Stimulated activated CD8-positive, alpha-beta memory T cell treated with anti-CD3 and anti-CD28 coated beads, Interleukin-12 subunit alpha, Interleukin-12 subunit beta, amount 100 ng/mL, for 24 hours (primary cell): ENCODE data around the gene NPAS3.

Source experiments
- DNase-seq: peaks from one replicate; pipeline ENCODE4 v3.0.0-alpha.2; 2020; ENCODE audit errors: extremely low read depth

The NPAS3 gene

DNA sequence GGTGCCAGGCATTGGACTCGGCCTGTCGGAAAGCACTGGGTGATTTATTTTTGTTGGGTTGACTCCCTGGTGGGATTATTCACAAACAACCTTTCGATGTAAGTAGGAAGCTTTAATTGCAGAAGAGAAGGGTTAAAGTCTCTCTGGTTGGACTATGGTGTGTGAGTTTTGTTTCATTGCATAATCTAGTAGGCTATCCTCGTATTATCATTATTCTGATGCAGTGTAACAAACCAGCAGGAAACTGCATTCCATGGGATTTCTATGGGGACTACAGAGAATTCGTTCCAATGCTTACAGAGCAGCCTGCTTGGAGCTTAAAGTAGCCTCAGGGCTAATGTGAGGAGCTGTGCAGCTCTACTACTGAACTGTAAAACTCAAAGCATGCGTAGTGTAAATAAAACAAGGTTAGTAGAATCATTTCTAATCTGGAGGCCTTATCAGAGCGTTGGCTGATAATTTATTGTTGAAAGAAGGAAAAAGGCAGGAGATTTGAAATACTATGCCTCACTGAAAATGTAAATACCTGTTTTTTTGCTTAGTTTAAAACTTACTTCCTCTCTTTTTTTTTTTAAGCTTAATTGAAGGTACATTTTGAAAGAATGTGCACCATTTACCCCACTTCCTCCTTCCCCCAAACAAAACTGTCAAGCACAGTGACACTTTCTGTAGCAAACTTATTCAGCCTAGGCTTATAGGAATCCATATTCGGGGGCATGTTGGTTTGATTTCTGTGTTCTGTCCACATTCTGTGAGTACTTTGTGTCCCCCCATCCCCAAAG, 226.7 kb downstream of the NPAS3 start:
- DNase-seq, result no peak

DNA sequence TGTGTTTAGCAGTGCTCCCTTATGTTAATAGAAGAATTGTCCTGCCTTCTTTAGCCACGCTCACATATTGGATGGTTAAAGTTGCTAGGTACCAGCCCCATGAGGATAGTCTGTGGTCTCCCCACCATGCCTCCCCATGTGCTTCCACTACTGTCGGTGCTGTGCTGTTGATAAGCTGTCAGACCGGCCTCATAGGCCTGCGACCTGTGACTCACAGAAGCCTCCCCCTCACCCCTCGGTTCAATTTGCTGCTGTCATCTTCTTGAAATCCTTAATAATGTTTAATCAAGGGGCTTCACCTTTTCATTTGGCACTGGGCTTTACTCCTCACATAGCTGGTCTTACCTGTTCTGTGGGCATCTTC, 227.2 kb downstream of the NPAS3 start:
- no peak for DNase-seq

DNA sequence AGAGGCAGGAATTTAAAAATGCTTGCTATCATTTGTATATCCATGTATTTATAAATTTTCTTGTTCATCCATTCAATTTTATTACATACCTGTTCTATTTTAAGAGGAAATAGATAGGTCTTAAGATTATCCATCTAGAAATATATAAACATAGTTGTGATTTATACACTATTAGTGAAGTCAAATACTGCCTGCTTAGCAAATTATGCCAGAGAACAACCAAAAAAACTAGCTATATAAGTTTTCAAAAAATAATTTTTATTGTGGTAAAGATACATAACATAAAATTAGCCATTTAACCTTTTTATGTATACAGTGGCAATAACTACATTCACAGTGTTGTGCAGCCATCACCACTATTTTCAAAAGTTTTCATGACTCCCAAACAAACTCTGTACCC, 237.3 kb downstream of the NPAS3 start:
- DNase-seq, result no peak

DNA sequence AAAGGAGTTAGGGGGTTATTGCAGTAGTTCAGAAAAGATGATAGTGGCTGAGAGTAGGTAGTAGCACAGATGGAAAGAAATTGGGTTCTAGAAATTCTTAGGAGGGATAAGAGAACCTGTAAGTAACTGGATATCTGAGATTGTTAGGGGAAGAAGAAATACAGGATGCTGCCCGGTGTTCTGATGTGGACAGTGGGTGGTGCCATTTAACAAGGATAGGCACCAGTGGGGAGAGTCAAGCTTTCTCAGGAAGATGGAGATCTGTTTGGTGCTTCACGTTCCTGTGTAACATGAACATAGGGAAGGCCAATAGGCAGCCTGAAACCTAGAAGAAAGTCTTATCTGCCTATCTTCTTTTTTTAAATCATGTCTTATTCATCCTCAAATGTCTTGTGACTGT, 245.9 kb downstream of the NPAS3 start:
- DNase-seq, result no peak

DNA sequence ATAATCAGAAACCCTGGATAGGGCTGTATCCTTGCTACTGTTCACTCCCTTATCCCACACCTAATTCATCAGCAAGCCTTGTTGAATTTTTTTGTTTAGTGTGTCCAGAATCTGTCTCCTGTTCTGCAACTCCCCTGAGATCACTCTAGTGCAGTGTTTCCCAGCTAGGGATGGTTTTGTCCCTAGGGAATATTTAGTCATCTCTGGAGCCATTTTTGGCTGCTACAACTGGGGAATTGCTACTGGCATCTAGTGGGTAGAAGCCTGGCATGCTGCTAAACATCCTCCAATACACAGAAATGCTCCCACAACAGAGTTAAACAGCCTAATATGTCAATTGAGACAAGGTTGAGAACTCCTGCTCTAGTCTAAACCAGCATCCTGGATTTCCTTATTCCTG, 248.0 kb downstream of the NPAS3 start:
- no peak for DNase-seq

DNA sequence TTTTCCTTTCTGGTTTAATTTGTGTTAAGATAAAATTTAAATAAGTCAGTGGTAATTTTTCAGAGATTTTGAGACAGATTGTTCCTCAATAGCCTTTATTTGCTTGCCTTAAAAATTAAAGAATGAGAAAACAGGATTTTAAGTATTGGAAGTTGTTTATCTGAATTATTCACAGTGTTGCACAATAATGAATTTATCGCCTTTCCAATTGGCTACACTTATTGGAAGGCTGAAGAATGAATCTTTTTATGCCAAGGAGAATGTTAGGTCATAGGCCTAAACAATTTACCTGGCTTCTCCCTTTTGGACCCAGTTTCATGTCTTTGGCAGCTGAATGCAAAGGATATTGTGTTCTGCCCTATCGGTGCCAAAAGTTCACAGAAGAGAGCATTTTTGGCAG, 250.2 kb downstream of the NPAS3 start:
- no peak for DNase-seq

DNA sequence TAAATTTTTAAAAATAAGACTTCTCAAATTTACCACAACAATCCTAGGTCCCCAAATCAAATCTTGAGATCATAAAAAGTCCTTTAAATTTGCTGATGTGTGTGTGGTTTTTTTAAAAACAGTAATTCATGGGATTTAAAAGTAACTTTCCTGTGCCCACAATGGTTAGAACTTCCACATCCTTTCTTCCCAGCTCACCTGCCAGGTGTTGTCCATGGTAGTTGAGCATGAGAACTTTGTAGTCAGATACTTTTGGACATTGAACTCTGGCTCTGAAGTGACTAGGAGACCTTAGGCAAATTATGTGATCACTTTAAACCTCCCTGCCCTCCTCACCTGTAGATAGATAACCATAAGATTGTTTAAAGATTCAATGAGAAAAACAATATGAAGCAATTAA, 253.2 kb downstream of the NPAS3 start:
- no peak for DNase-seq

DNA sequence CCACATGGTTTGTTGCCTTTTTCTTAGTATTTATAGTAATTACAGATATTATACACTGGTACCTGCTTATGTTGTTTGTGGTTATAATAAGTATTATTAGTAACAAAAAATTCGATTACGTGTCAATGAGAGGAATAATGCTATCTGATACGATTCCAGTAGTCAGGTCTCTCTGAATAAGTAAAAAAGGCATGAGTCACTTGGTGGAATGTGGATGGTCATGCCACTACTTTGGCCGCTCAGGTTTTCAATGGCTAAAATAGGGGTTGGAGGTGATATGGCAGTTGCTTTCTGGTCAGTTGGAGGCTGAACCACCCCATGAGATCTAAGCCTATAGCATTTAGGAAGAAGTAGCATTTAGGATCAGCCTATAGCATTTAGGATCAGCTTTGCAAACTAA, 255.9 kb downstream of the NPAS3 start:
- DNase-seq, result no peak

DNA sequence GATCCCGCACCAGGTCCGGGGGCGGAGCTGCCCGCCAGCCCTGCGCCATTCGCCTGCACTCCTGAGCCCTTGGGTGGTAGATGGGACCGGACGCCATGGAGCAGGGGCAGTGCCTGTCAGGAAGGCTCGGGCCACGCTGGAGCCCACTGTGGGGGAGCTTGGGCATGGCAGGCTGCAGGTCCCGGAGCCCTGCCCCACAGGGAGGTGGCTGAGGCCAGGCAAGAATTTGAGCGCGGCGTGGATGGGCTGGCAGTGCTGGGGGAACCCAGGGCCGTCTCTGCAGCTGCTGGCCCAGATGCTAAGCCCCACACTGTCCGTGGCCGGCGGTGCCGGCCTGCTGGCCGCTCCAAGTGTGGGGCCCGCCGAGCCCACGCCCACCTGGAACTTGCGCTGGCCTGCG, 260.0 kb downstream of the NPAS3 start:
- no peak for DNase-seq

DNA sequence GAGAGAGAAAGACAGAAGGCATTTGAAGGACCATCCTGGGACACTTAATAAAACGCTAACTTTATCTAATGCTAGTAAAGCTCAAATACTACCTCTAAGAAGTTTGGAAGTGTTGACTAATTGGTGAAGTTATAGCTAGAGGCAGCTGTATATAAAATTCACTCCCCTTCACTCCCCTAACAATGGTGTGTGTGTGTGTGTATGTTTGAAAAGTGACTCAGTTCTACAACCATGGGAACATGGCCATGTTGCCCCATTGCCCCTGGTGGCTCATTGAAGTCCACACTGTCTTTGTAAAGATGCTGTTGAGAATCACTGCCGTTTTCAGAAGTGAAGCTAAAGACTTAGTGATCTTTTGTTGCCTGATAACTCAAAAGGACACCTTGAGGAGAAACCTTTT, 262.4 kb downstream of the NPAS3 start:
- no peak for DNase-seq

DNA sequence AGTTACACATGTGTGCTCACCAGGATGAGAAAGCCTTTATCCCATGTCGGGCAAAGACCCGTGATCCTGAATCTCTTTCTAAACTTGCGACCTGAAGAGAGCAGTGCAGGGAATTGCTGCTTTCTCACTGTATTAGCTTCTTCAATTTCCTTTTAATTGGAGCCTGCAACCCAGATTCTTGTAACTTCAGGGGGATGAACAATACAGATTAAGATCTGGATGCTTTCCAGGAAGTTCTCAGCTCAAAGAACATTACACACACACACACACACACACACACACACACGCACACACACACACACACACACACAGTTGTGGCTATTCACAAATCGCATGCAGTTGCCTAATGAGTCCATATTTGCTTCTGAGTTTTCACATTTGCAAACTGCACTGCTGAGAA, 268.3 kb downstream of the NPAS3 start:
- DNase-seq, result no peak

DNA sequence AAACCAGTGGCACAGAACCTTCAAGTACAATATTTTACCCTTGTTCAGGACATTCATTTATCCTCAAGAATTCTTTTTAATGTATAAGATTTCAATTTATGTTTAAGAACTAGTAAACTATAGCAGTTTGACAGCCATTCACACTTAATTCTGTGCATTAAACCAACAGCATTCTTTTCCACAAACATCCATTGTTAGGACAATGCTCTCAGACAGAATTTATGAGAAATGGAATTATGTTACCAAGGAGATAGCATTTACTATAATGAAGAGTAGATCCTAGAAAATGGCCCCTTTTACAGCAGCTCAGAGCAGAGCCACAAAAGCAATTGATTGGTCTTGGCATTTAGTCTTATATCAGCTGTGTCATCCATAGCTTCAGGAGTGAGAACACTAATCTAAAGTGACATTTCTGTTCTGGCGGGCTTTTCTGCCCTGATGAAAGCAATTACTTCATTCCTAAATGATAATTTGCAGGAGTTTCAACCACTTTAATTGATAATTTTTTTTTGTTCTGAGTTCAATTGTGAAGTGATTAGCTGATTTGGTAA, 268.9 kb downstream of the NPAS3 start:
- no peak for DNase-seq

DNA sequence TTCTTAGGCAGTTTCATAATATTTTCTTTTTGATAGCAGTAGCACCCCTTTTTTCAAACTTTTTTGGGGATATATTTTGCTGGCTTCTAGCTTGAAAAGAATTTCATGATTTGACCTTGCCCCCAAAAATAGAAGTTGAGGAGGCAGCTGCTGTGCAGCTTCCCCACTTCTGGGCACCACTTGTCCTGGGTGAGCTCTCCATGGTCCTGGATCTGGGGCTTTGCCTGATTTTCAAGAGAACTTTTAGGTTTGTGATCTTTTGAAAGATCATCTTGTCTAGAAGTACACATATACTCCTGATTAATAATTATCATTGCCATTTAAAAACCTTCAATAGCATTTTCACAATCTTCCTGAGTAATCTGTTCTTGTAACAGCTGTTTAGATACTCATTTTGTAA, 271.6 kb downstream of the NPAS3 start:
- DNase-seq, result no peak

DNA sequence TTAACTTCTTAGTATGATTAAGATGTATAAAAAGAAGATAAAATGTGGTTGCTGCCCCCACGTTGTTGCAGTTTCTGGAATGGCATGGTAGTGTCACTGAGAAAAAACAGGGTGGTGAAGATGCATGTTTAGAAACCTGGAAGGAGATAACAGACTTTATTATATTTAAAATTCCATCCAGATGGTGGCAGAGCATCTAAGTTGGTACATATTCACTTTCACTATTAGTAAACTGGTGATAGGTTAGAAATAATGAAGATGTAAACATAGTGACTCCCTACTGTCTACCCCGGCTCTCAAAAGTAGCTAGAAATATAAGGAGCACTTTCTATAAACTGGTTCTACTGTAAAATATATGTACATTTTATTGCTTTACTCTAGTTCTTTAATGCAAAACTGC, 279.3 kb downstream of the NPAS3 start:
- no peak for DNase-seq

DNA sequence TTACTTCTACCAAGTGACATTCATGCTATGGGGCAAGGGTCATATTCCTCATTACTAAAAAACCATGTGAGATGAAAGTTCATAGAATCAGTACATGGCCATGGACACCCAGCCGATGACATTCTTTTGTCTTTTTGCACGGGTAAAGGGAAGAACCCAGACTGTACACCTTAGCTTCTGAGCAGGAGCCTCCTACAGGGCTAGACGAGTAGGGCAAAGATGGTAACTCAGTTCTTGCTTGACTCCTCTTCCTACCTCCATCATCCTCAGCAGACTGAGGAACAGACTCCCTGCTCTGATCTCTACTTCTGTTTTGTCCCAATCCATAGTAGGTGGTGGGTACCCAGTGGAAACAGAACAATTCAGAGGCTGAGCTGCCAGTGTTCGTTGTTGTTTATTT, 281.3 kb downstream of the NPAS3 start:
- no peak for DNase-seq

DNA sequence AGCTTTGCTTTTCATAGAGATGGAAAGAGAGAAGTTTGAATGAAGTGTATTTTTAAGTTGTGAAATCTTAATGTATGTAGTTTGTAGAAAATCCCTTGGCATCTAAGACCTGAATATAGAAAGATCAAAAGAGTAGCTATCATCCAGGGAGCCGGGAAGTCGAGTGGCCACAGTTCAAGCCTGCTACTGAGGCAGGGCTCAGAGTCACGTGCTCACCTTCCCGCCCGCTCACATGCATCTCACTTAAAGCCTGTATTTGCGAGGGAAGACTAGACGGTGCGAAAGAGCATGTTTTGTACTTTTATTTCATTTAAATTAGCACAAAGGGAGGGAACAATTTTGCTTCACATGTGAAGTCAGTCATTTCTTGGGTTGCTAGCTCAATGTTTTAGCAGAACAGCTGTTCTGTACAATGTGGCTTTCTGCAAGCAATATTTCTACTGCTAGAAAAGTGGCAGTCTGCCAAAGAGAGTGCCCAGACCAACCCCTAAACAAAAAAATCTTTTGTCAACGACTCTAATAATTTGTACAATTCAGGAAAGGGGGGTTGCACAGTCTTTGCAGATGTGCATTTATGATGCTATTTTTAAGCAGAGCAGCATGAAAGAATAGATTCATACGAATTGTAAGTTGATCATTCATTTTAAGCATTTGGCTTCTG, 290.7 kb downstream of the NPAS3 start:
- no peak for DNase-seq

DNA sequence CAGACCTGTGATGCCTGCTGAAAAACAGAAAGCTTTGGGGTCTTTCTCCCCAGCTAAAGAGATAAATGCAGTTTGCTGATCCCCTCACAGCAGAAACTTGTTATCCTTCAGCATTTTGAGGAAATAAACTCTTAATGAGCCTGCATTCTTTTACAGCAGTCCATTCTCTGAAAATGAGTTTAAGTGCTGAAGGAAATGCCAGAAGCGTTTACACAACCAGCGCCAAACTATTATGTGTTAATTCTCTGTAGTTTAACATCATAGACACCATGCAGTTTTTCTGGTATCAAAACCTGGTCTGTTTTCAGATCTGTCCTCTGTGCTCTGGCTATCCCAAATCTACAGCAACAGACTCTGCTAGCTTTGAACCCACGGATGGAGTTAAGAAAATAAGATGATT, 291.3 kb downstream of the NPAS3 start:
- DNase-seq, result no peak

DNA sequence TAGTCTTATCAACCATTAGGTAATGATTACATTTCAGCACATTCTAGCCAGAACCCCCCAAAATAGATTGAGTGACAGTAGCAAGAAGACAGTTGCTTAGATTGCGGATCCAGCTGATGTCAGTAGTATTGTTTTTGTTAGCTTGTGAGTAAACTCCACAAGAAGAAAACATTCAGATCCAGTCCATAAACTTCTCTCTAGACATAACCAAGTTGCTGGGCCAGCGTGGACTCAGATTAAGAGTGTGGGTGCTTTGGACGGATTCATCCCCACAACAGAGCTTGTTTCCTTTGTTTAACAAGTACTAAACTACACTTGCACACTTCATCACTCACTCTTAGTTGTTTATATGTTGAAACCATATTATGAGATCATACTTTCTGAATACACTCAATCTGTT, 293.4 kb downstream of the NPAS3 start:
- DNase-seq, result no peak

DNA sequence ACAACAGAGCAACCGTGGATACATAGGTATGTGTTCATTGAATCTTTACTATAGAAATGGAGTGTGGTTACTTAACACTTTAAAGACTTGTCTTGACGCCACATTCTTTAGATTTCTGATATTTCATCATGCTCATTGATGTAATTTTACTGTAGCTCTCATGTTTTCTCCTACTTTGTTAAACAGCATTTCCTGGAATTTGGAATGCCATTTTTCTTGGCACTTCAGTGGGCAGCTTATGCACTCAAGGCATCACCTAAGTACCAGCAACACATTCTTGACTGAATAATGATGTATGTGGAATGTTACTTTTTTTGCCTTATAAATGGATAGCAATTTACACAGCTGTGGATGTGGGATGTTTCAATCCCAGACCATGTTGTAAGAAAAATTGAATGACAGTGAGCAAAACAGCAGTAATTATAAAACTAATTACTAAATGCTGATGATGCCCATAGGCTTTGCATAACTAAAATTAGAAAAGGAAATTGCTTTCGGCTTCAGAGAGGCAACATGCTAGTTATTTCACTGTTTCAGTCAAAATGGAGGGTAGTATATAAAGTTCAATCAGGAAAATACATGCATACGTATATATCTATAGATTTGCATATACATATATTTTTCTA, 298.5 kb downstream of the NPAS3 start:
- no peak for DNase-seq

DNA sequence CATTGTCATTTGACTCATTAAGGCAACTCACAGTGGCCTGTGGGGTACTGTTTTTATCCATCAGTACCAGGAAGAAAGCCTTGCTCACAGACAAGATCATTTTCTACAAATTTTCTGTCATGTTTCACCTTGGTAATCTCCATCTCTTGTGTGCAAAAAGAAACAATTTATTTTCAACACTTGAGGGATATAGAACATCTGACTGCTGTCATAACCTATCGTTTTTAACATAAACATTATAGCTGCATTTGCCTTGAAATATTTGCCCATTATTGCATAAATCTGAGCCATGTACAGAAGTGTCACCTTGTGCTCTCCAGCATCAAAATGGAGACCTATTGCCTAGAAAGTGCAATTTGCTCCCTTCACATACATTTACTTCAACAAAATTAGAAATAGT, 300.8 kb downstream of the NPAS3 start:
- no peak for DNase-seq

DNA sequence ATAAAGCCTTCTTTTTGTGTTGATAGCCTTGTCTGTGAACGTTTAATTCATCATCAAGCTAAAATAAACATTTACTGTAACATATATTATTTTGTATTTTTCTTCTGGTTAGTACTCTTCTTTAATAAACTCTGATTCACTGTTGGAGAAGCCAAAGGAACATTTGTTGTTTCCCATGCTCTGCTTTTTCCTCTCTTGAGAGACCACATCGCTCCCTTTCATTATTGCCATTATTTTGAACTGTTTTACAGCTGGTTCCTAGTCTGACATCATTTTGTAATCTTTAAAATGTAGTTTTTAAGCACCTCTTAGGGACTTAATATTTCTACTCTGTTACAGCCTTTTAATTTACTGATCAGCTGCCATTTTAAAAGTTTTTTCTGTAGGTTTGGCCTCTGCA, 301.8 kb downstream of the NPAS3 start:
- no peak for DNase-seq

DNA sequence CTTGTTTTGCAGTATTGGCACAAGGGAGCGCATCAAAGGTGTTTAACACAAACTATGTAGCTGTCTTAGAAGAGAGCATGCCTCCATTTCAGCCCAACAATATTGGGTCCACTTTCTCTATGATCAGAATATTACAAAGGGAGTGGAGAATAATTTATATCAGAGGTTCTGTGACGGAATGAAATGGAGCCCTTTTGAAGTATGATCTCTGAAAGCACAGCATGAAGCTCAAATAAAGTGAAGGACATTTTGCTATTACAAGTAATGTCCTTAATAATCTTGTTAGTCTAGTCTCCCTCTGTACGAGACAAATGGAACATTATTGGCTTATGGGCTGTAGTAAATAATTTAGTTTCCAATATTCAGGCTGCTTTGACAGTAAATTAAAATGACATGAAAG, 302.7 kb downstream of the NPAS3 start:
- no peak for DNase-seq

DNA sequence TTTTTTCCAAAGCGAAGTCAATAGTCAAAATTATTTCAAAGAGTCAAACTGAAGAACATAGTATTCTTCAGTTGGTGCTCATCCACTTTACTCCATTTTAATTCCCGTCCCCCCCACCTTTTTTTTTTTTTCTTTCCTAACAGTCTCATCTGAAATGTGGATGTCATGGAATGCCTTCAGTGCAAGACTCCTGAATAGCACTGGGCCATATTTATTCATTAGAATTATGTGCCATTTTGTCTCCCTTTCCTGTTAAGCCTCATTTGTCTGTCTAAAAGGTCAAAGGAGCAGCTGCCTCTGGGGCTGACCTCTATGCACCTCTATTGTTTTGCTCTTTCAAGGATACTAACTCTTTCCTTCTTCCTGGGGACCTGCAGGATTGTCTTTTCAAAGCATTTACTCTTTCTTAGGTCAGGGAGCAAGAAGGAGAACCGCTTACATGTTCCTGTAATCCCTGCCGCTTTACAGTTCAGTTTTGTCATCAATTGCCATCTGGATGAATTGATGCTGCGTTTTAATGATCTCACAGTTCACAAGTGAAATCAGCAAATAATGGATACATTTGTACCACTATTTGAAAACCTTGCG, 310.6 kb downstream of the NPAS3 start:
- DNase-seq, result no peak
